Measurements from ENCODE around the gene SSPN.

The SSPN gene

DNA sequence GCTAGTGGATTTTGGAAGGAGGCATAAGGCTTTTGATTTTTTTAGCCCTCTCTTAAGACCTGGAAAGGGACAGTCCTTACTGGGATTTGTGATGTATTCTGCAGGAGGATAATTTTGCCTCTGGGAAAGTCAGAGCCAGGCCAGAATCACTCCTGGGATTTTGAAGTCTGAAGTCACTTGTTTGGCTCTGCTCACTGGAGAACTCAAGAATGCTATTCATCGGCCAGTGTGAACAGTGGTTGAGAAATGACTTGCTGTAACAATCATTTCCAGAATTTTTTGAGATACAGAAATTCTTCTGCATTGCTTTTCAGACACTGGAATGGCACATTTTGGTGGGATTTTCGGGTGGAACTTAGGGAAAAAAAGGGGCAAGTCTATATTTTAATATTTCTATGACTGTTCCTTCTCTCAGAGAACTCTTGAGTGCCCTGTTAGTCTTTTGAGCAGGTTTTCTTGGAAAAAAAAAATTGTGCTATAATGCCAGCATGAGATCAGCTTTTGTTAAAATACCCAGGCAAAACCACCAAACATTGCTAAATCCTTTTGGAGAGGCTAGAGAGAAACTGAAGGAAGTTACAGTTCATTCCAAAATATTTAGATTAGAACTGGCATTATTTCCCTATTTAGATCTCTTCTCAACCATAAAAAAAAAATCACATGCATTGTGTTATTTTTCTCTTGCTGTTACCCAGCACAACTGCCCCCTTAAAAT lies 44.5 kb upstream of the SSPN start:
- no peak for TF ChIP-seq EZH2 (optimal IDR thresholded peaks at IDR 0.05; ENCODE audit: low read depth, low read length)
- no peak for TF ChIP-seq CTCF (IDR thresholded peaks at IDR 0.05; ENCODE audit: low read length)
- no peak for TF ChIP-seq EZH2phosphoT487 (IDR thresholded peaks at IDR 0.05; ENCODE audit: low read length)
- H3K4me3 ChIP-seq (ENCODE audit: low read length), result no peak overlapping the region
- H3K79me2 ChIP-seq (ENCODE audit: low read length), result no peaks in the 10 kb centered on the region
- peaks cover 13% of the 10 kb centered on the region for H3F3A ChIP-seq (ENCODE audit: insufficient read depth, low read length)
- no peaks in the 10 kb centered on the region for H3K36me3 ChIP-seq (replicated peaks; ENCODE audit: insufficient read depth, low read length)
- no peak overlapping the region for H3K4me2 ChIP-seq (ENCODE audit: low read depth, low read length)
- DNase-seq, result no peak
- H3K9me2 ChIP-seq (replicated peaks; ENCODE audit: insufficient read depth, low read length), result no peaks in the 10 kb centered on the region
- H2AFZ ChIP-seq (ENCODE audit: low read length), result no peak overlapping the region
- no peaks in the 10 kb centered on the region for H3K27me3 ChIP-seq (replicated peaks; ENCODE audit: insufficient read depth, low read length)
- H3K9me3 ChIP-seq (replicated peaks; ENCODE audit: insufficient read depth, low read length), result no peaks in the 10 kb centered on the region
- H4K20me1 ChIP-seq (ENCODE audit: insufficient read depth, low read length), result no peaks in the 10 kb centered on the region
- peaks cover 34% of the 10 kb centered on the region for H3K4me1 ChIP-seq (ENCODE audit: low read length)
- no peak overlapping the region for H3K27ac ChIP-seq (ENCODE audit: low read length)
- H3K9ac ChIP-seq (ENCODE audit: low read length), result no peak overlapping the region

DNA sequence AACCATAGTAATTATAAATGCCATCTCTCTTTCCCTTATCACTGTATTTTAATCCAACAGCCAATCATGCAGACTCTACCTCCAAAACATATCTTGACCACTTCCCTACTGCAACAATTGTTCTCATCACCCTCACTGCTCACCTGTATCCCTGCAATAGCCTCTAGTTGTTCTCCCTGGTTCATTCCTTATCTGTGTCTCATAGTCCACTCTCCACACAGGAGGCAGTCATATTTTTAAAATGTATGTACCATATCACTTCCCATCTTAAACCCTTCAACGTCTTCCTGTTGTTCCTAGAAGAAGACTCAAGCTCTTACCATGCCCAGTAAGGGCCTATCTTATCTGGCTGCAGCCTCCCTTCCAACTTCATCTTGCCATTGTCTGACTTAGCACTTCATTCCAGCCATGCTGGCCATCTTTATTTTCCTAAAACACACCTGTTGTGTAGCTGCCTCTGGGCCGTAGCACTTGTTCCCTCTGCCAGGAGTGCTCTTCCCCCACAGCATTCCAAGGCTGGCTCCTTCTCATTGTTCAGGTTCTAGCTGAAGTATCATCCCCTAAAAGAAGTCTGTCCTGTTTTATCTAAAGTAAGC lies 42.8 kb upstream of the SSPN start:
- no peak for DNase-seq
- H3K27ac ChIP-seq (ENCODE audit: low read length), result no peak overlapping the region
- H4K20me1 ChIP-seq (ENCODE audit: insufficient read depth, low read length), result no peaks in the 10 kb centered on the region
- no peaks in the 10 kb centered on the region for H3K36me3 ChIP-seq (replicated peaks; ENCODE audit: insufficient read depth, low read length)
- H3K4me2 ChIP-seq (ENCODE audit: low read depth, low read length), result no peak overlapping the region
- peaks cover 30% of the 10 kb centered on the region for H3F3A ChIP-seq (ENCODE audit: insufficient read depth, low read length)
- TF ChIP-seq EZH2 (optimal IDR thresholded peaks at IDR 0.05; ENCODE audit: low read depth, low read length), result no peak
- TF ChIP-seq EZH2phosphoT487 (IDR thresholded peaks at IDR 0.05; ENCODE audit: low read length), result no peak
- TF ChIP-seq CTCF (IDR thresholded peaks at IDR 0.05; ENCODE audit: low read length), result no peak
- H3K79me2 ChIP-seq (ENCODE audit: low read length), result no peaks in the 10 kb centered on the region
- peaks cover 49% of the 10 kb centered on the region for H3K4me1 ChIP-seq (ENCODE audit: low read length)
- H3K9me3 ChIP-seq (replicated peaks; ENCODE audit: insufficient read depth, low read length), result no peaks in the 10 kb centered on the region
- no peaks in the 10 kb centered on the region for H3K9me2 ChIP-seq (replicated peaks; ENCODE audit: insufficient read depth, low read length)
- no peak overlapping the region for H3K4me3 ChIP-seq (ENCODE audit: low read length)
- no peak overlapping the region for H3K9ac ChIP-seq (ENCODE audit: low read length)
- no peaks in the 10 kb centered on the region for H3K27me3 ChIP-seq (replicated peaks; ENCODE audit: insufficient read depth, low read length)
- H2AFZ ChIP-seq (ENCODE audit: low read length), result no peak overlapping the region

- H2AFZ ChIP-seq (ENCODE audit: low read length), result peak overlapping the region; percentile 7
- no peaks in the 10 kb centered on the region for H3K27me3 ChIP-seq (replicated peaks; ENCODE audit: insufficient read depth, low read length)
- H3K36me3 ChIP-seq (replicated peaks; ENCODE audit: insufficient read depth, low read length), result no peaks in the 10 kb centered on the region
- no peaks in the 10 kb centered on the region for H3K79me2 ChIP-seq (ENCODE audit: low read length)
- no peak overlapping the region for H3K9ac ChIP-seq (ENCODE audit: low read length)
- TF ChIP-seq EZH2 (optimal IDR thresholded peaks at IDR 0.05; ENCODE audit: low read depth, low read length) (no peak), CTCF (IDR thresholded peaks at IDR 0.05; ENCODE audit: low read length) (peak; percentile 21; the same call in 1 of the 2 replicates)
- peaks cover 58% of the 10 kb centered on the region for H3K4me1 ChIP-seq (ENCODE audit: low read length)
- peak; percentile 29 for DNase-seq
- H3K27ac ChIP-seq (ENCODE audit: low read length), result peak overlapping the region; percentile 98; the same call in 1 of the 2 replicates
- peaks cover 37% of the 10 kb centered on the region for H3F3A ChIP-seq (ENCODE audit: insufficient read depth, low read length)
- H3K4me2 ChIP-seq (ENCODE audit: low read depth, low read length), result peak overlapping the region; percentile 15; the same call in 1 of the 2 replicates
- H4K20me1 ChIP-seq (ENCODE audit: insufficient read depth, low read length), result no peaks in the 10 kb centered on the region
- no peaks in the 10 kb centered on the region for H3K9me3 ChIP-seq (replicated peaks; ENCODE audit: insufficient read depth, low read length)
- no peak overlapping the region for H3K4me3 ChIP-seq (ENCODE audit: low read length)
- no peaks in the 10 kb centered on the region for H3K9me2 ChIP-seq (replicated peaks; ENCODE audit: insufficient read depth, low read length)
Measured at GRCh38 chr12:26153421-26154154, 41.8 kb upstream of the SSPN start.
